Pancreas (tissue), 10 donors: ENCODE measurements around the gene LRRC47. TPM values are rescaled to one million over a fixed set of nuclear protein-coding genes. Genes with fewer than 3 reads are reported as not detected.

Experiments
- ATAC-seq, 4 donors: fragments of 200-7000 bp; cut with Tn5 transposase; one replicate each; pipeline versions ENCODE4 v1.8.0 to v1.9.1; 2020; ENCODE audit warnings: mild to moderate bottlenecking in 4 of 4, moderate library complexity in 4 of 4
- DNase-seq, 6 donors: peaks; one replicate each; pipeline ENCODE4 v3.0.0-alpha.2; 2020
- FAIRE-seq: peaks from 2 replicates; lab custom pipeline; 2012; peaks lifted over from hg19 to GRCh38; lab: Jason Lieb, UNC
- H3K27ac ChIP-seq, 4 donors: fragments of 200-600 bp; sonication (generic); 1 replicate in 3 of 4; 2 replicates in 1 of 4; pipeline versions ENCODE4 v1.5.0 to v1.8.0; 2020
- H3K27me3 ChIP-seq, 4 donors: fragments of 200-600 bp; one replicate each; pipeline ENCODE4 v1.8.0; 2021
- H3K36me3 ChIP-seq, 3 donors: fragments of 200-600 bp; sonication (generic) in 1 of 3; one replicate each; pipeline versions ENCODE4 v1.5.0 to v1.8.0; 2020 to 2021
- H3K4me1 ChIP-seq, 3 donors: fragments of 200-600 bp; one replicate each; pipeline ENCODE4 v1.8.0; 2021
- H3K4me3 ChIP-seq, 4 donors: fragments of 200-600 bp; sonication (generic) in 2 of 4; one replicate each; pipeline versions ENCODE4 v1.5.0 to v1.8.0; 2020 to 2021
- H3K9me3 ChIP-seq, 4 donors: fragments of 200-600 bp; one replicate each; pipeline ENCODE4 v1.8.0; 2021
- WGBS, 2 donors: extraction: QIAGEN DNeasy Blood & Tissue Kit; methylation state at CpG; one replicate each; pipeline ENCODE4 v1.1.7; 2013; 5-methylcytosine and 5-hydroxymethylcytosine counted together
- intact Hi-C, 3 donors: fragments of 100-400 bp; cut with DNase I; formaldehyde crosslinking; loops; one replicate each; pipeline versions ENCODE4 v1.11.1 to v1.14.2; 2022
- polyA plus RNA-seq, 2 donors: library from polyadenylated mRNA; stranded (reverse); fragments of 200-250 nt; gene quantifications; one replicate each; pipeline ENCODE4 v1.2.3, GENCODE V29; 2013
- total RNA-seq, 6 donors: library from RNA; stranded (reverse); fragmentation: NEBNext Ultra II Directional in 4 of 6; extraction: Animal tissue kit (Norgen Biotek cat#: 25700) in 4 of 6; gene quantifications; one replicate each; pipeline versions ENCODE4 v1.2.1 to v1.2.4, GENCODE V29; 2021 to 2023
- TF ChIP-seq, protein P1 (sequence below), 4 donors: fragments of 200-600 bp; sonication (generic) in 3 of 4; IDR thresholded peaks; one replicate each; pipeline versions ENCODE4 v1.5.0 to v1.8.0; 2021; ENCODE audit warnings: antibody characterized with exemption in 4 of 4
- donor health status: healthy with polysubstance abuse.
- donor health status: DM: no; HTN: no; CAD: no; lungs with moderate emphysema.
- donor health status: DM: no; HTN: no; CAD: no.
- donor health status: control.
- donor health status: control.
- donor health status: Bipolar disorder and iron deficiency.
- donor health status: DM: yes; HTN: yes; CAD: no.
- donor health status: DM: no; HTN: no; CAD: no.
- donor health status: DM: no; HTN: no; CAD: no.
- donor health status: DM: yes; HTN: yes; CAD: no.

Gene LRRC47
- total and polyA plus RNA-seq, 8 donors, result 15.7 to 34.3 (median 25.7) TPM

DNA sequence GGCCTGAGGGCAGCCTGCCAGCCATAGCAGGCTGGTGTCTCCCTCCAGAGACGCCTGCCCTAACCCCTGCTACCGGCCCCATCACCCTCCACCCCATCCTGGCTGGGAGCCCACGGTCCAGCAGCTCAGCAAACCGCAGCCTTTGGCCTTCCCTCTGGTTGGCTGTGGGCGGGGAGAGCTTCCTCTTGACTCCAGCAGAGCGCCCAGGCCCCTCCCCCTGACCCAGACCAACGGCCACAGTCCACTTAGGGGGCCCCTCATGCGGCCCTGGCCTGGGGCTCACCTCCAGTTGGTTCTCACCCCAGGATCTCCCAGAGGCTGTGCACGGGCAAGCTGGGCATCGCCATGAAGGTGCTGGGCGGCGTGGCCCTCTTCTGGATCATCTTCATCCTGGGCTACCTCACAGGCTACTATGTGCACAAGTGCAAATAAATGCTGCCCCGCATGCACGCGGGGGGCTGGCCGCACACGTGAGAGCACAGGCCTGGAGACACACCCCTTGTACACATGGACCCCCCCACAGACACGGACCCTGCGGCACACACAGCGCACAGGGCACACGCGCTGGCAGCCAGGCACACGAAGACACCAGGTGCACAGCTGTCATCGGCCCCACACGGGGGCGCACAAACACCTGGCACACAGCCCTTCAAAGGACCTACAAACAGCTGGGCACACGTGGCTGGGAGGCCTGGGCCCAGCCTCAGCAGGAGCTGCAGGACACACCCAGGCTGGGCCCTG, 20.6 kb downstream of the LRRC47 start:
- H3K4me1 ChIP-seq, result peaks cover 5 to 9% (median 8%) of the 10 kb centered on the region in 3 donors
- H3K27ac ChIP-seq, result no peak overlapping the region
- peaks cover 0 to 11% (median 0%) of the 10 kb centered on the region in 3 donors for H3K36me3 ChIP-seq
- 40 to 44% methylated on average over 23 to 27 of the region's 27 CpGs for WGBS, 2 donors
- no peaks in the 10 kb centered on the region for H3K9me3 ChIP-seq
- intact Hi-C loops, result no loop called here
- FAIRE-seq, result no peak
- no peak overlapping the region for H3K4me3 ChIP-seq
- DNase-seq, result peak in 5 of 6 donors; percentile 44 to 82 (median 60)
- peak in 3 of 4 donors; percentile 11 to 29 (median 19) for ATAC-seq
- H3K27me3 ChIP-seq, result no peaks in the 10 kb centered on the region
- TF ChIP-seq, protein P1, sequence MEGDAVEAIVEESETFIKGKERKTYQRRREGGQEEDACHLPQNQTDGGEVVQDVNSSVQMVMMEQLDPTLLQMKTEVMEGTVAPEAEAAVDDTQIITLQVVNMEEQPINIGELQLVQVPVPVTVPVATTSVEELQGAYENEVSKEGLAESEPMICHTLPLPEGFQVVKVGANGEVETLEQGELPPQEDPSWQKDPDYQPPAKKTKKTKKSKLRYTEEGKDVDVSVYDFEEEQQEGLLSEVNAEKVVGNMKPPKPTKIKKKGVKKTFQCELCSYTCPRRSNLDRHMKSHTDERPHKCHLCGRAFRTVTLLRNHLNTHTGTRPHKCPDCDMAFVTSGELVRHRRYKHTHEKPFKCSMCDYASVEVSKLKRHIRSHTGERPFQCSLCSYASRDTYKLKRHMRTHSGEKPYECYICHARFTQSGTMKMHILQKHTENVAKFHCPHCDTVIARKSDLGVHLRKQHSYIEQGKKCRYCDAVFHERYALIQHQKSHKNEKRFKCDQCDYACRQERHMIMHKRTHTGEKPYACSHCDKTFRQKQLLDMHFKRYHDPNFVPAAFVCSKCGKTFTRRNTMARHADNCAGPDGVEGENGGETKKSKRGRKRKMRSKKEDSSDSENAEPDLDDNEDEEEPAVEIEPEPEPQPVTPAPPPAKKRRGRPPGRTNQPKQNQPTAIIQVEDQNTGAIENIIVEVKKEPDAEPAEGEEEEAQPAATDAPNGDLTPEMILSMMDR (IDR thresholded peaks at IDR 0.05), result no peak

DNA sequence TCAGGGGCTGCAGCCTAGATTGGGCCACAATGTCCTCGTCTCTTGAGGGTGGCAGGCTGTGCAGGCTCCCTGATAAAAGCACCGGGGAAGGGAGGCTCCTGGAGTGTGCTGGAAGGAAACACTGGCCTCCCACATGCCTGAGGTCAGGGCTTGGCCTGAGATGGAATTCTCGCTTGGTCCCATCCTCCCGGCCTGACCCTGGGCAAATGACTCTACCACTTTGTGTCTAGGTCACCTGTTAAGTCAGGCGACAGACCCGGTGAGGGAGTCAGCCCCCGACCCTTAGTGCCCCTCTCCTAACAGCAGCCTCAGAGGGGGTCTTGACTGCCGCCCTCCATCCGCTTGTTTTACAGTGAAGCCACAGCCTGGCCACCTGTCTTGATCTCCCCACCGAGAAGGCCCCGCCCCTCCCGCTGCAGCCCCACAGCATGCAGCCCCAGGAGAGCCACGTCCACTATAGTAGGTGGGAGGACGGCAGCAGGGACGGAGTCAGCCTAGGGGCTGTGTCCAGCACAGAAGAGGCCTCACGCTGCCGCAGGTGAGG, 21.3 kb downstream of the LRRC47 start:
- H3K36me3 ChIP-seq, result peaks cover 0 to 6% (median 0%) of the 10 kb centered on the region in 3 donors
- DNase-seq (peak in 1 of 6 donors; percentile 41), FAIRE-seq (no peak), ATAC-seq (no peak)
- intact Hi-C loops, result no loop called here
- TF ChIP-seq, protein P1 (IDR thresholded peaks at IDR 0.05), result no peak
- no peaks in the 10 kb centered on the region for H3K27me3 ChIP-seq
- no peak overlapping the region for H3K4me3 ChIP-seq
- 71 to 77% methylated on average over 17 of the region's 17 CpGs for WGBS, 2 donors
- no peaks in the 10 kb centered on the region for H3K9me3 ChIP-seq
- H3K4me1 ChIP-seq, result peaks cover 5 to 9% (median 8%) of the 10 kb centered on the region in 3 donors
- no peak overlapping the region for H3K27ac ChIP-seq

DNA sequence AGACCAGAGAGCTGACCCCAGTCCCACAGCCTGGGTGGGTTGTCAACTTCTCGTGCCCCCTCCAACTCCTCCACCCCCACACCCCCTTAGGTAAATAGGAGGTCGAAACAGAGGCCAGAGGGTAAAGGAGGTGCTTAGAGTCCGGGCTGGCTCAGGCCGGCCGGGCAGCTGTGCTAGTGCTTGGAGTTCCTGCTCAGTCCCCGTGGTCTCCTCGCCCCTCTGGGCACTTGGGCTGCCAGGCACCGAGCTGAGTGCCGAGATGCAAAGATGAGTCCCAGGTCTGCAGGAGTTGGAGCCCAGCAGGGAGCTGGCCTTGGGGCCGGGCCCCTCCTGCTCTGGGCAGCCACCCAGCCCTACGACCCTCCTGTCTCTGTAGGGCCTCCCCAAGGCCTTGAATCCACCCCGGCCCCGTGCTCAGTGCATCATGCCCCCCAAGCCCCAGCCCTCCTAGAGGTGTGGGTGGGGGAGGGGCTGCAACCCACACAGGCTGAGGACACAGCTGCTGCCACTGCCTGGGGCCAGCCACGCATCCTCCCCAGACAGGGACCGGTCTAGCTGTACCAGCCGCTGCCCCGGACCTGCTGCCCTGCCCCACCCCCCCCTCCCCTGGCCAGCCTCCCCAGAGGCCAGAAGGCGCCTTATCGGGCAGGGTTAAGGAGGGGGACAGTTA, 21.9 kb downstream of the LRRC47 start:
- no peak overlapping the region for H3K4me3 ChIP-seq
- H3K9me3 ChIP-seq, result no peaks in the 10 kb centered on the region
- WGBS, 2 donors, result 72 to 77% methylated on average over 17 to 19 of the region's 19 CpGs
- H3K36me3 ChIP-seq, result no peaks in the 10 kb centered on the region
- FAIRE-seq, result no peak
- peak in 3 of 6 donors; percentile 16 to 80 (median 30) for DNase-seq
- peaks cover 5 to 9% (median 8%) of the 10 kb centered on the region in 3 donors for H3K4me1 ChIP-seq
- intact Hi-C loops, result no loop called here
- no peak overlapping the region for H3K27ac ChIP-seq
- TF ChIP-seq, protein P1 (IDR thresholded peaks at IDR 0.05), result no peak
- ATAC-seq, result no peak
- no peaks in the 10 kb centered on the region for H3K27me3 ChIP-seq

- no peak for FAIRE-seq
- Histone ChIP-seq H3K4me3 (peak overlapping the region in 2 of 4 donors; percentile 80 to 90), H3K27ac (no peak overlapping the region), H3K36me3 (no peaks in the 10 kb centered on the region), H3K4me1 (peaks cover 5 to 9% (median 8%) of the 10 kb centered on the region in 3 donors), H3K27me3 (no peaks in the 10 kb centered on the region), H3K9me3 (no peaks in the 10 kb centered on the region)
- TF ChIP-seq, protein P1 (IDR thresholded peaks at IDR 0.05), result no peak
- ATAC-seq, result no peak
- peak in 1 of 6 donors; percentile 65 for DNase-seq
- 69 to 72% methylated on average over 16 of the region's 16 CpGs for WGBS, 2 donors
- intact Hi-C loops, result no loop called here
Observed at GRCh38 chr1:3773572-3774275, 22.6 kb downstream of the LRRC47 start.
